HG02798 (cell line): ENCODE results near the gene PSMB4.
"Not testable (repeated sequence)": the region's sequence is repeated elsewhere in the genome, so short reads cannot be mapped to it uniquely, and the experiment has no call there.

Source experiments
- ATAC-seq: cut with Tn5 transposase; IDR thresholded peaks from one replicate; pipeline ENCODE4 v1.9.1; 2021; ENCODE audit warnings: mild to moderate bottlenecking; ENCODE audit not compliant: unreplicated experiment, poor library complexity

The PSMB4 gene

GRCh38 chr1:151384584-151384983, 14.8 kb upstream of the PSMB4 start:
- no peak for ATAC-seq

- ATAC-seq: no peak
These were observed 13.4 kb upstream of the PSMB4 start for GRCh38 chr1:151386002-151386401.

- not testable (repeated sequence) for ATAC-seq
These were observed 8.9 kb upstream of the PSMB4 start for GRCh38 chr1:151390221-151391078.

- no peak for ATAC-seq
These were observed 8.3 kb upstream of the PSMB4 start for GRCh38 chr1:151391079-151391563.

- ATAC-seq: no peak
These were observed 5.8 kb upstream of the PSMB4 start for GRCh38 chr1:151393583-151393982.

GRCh38 chr1:151396265-151396664, 3.1 kb upstream of the PSMB4 start:
- not testable (repeated sequence) for ATAC-seq

- no peak for ATAC-seq
These were observed 1.9 kb downstream of the PSMB4 start for GRCh38 chr1:151401125-151401788.

GRCh38 chr1:151401860-151402259, 2.5 kb downstream of the PSMB4 start:
- no peak for ATAC-seq

- no peak for ATAC-seq
These were observed 3.4 kb downstream of the PSMB4 start for GRCh38 chr1:151402764-151403163.

- no peak for ATAC-seq
These were observed 4.2 kb downstream of the PSMB4 start for GRCh38 chr1:151403612-151404011.

- no peak for ATAC-seq
These were observed 6.0 kb downstream of the PSMB4 start for GRCh38 chr1:151405187-151405951.

GRCh38 chr1:151406176-151406575, 6.8 kb downstream of the PSMB4 start:
- ATAC-seq: no peak

GRCh38 chr1:151407304-151407703, 7.9 kb downstream of the PSMB4 start:
- ATAC-seq: no peak

GRCh38 chr1:151408891-151409290, 9.5 kb downstream of the PSMB4 start:
- no peak for ATAC-seq

- ATAC-seq: no peak
These were observed 12.5 kb downstream of the PSMB4 start for GRCh38 chr1:151411884-151412283.

- ATAC-seq: no peak
These were observed 16.9 kb downstream of the PSMB4 start for GRCh38 chr1:151416231-151416630.

GRCh38 chr1:151418081-151418480, 18.7 kb downstream of the PSMB4 start:
- no peak for ATAC-seq

- ATAC-seq: no peak
These were observed 20.4 kb downstream of the PSMB4 start for GRCh38 chr1:151419819-151420218.

GRCh38 chr1:151425103-151425502, 25.7 kb downstream of the PSMB4 start:
- ATAC-seq: no peak

- ATAC-seq: no peak
These were observed 28.7 kb downstream of the PSMB4 start for GRCh38 chr1:151428068-151428467.

GRCh38 chr1:151433827-151434226, 34.5 kb downstream of the PSMB4 start:
- not testable (repeated sequence) for ATAC-seq
